Astrocyte (in vitro differentiated cells and primary cell): ENCODE data around the gene SLC1A7.

Source experiments
- CTCF ChIP-seq: IDR thresholded peaks from 2 replicates; pipeline ENCODE4 v1.5.1; 2011; ENCODE audit warnings: low read depth, mild to moderate bottlenecking, inconsistent platforms, low read length, moderate library complexity; ENCODE audit not compliant: insufficient read depth
- EZH2 ChIP-seq: IDR thresholded peaks from 2 replicates; pipeline ENCODE4 v1.6.1; 2012; ENCODE audit warnings: mild to moderate bottlenecking, low read length, inconsistent platforms; ENCODE audit not compliant: insufficient read depth

- TF ChIP-seq CTCF, result no peak
- TF ChIP-seq EZH2, result no peak
Observed at GRCh38 chr1:53107090-53107489, 35.3 kb downstream of the SLC1A7 start.
